Activated T-helper 1 cell treated with Interleukin-2 at 50 U/mL for 16 hours (primary cell): ENCODE data around the gene ASB4.
"Not testable (repeated sequence)": the region's sequence is repeated elsewhere in the genome, so short reads cannot be mapped to it uniquely, and the experiment has no call there.

Experiments used
- DNase-seq: peaks from one replicate; pipeline ENCODE4 v3.0.0-alpha.2; 2020; ENCODE audit warnings: low read depth

Gene ASB4

GRCh38 chr7:95478272-95479037, 7.3 kb upstream of the ASB4 start:
- DNase-seq: no peak

GRCh38 chr7:95479992-95480624, 5.6 kb upstream of the ASB4 start:
- no peak for DNase-seq

DNA sequence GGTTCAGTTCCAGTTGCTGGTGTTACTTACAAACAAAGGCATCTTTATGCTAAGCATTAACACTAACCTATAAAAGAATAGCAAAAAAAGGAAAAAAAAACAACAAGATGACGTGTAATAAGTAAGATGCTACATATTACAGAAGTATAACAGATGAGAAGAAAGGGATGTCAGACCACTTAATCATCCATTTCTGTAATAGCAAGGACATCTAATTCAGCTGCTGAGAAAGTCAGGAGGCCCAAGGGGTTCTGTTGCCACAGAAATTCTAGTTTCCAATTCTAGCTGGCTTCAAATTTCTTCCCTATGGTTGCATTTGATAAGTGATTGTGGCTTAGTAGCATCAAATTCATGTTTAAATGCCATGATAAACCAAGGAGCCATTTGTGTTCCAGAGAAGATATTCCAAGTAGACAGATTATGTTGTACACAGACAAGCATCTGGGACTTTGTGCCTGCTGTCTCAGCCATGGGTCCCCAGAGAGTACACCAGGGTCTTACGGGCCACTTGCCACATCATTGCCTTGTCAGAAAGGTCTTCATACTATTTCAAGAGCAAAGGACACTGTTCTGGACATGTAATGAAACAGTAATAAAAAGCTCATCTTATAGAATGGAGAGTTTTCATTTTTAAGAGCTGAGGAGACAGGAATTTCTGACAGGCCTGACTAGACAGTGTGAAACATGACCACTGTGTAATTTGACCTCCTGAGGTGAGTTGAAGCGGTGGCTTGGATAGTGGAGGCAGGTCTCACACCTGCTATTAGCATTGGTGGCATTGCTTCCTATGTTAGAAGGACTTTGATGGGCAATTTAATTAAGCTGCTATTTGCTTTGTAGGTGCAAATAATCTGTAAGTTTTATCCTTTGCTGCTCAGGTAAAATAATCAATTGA, 4.2 kb upstream of the ASB4 start:
- DNase-seq: no peak

GRCh38 chr7:95482424-95482823, 3.3 kb upstream of the ASB4 start:
- no peak for DNase-seq

GRCh38 chr7:95490231-95490762, 4.6 kb downstream of the ASB4 start:
- no peak for DNase-seq

GRCh38 chr7:95491201-95491600, 5.5 kb downstream of the ASB4 start:
- no peak for DNase-seq

DNA sequence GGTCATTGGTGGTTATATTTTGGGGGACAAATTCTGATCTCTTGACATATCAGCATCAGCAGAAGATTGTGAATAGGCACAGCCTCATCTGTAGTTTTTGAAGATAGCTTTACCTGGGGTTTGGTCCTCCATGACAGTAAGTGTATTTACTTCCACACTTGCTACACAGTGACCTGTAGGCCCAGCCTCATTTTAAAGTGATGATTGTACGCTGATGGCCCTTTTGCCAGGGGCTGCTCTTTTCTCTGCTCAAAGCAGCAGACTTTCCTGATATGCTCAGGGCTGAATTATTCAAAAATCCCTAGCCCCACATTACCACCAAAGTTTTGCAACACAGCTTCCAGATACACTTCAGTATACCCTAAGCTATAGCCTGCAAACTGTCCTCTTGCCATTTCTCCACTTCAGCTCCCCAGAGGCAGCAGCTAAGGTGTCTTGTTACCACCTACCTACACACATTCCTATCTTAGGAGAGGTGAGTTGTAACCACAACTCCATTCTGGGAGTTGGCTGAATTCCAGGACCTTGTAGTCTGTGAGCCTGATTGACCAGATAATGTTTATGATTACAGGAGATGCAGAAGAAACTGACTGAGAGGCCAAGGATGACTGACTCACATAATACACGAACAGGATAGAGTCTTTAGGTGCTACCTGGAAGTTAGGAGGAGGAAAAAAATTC, 6.0 kb downstream of the ASB4 start:
- no peak for DNase-seq

DNA sequence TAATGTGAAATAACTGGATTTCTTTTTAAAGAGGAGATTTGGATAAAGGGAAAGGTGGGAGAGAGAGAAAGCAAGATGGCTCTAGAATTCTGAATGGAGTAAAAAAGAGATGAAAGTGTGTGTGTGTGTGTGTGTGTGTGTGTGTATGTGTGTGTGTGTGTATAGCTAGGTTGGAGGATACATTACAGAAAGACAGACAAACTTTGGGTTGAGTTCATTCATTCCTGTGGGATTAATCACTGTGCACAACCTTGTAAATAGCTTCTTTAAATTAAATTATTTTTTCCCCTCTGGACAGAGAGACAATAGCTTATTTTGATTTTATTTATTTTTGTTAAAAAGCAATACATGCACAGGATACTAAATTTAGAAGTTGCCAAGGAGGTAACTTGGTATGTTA, 7.5 kb downstream of the ASB4 start:
- no peak for DNase-seq

DNA sequence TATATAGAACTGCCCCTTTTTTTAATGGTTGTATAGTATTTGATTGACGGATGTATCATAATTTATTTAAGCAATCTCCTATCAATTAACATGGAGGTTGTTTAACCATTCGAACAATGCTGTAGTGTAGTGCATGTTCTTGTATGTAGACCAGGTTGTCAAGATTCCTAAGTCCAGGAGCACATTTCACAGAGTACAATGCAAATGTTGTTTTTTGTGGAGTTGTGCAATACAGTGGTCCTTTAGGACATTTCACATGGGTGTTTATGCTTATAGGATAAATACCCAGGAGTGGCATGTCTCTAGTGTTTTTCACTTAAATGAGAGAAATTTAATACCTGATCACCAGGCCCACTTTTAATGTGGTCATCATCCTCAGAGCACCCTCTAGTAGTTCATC, 8.1 kb downstream of the ASB4 start:
- no peak for DNase-seq

DNA sequence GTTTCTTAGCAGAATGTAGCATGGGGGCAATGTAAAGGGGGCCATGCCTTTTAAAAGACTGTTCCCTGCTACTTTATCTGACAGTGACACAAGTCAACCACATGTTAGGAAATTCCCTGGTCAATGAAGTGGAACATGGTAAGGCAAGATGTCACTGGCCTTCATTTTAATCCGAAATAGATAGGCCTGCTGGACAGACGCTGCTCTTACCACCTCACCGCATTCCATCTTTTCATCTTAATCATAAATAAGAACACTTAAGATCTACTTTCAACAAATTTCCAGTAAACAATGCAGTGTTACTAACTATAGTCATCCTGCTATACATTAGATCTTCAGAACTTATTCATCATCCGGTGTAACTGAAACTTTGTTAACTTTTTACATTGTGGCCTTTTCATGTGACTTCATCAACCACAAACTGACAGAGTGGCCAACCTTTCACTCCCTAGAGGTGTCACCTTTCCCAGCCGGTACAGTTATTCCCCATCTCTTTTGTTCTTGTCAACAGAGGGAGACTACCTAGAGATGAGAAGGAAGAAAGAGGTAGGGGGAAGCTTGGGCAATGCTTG, 15.6 kb downstream of the ASB4 start:
- no peak for DNase-seq

GRCh38 chr7:95502403-95502802, 16.7 kb downstream of the ASB4 start:
- no peak for DNase-seq

GRCh38 chr7:95503271-95504131, 17.8 kb downstream of the ASB4 start:
- DNase-seq: no peak

DNA sequence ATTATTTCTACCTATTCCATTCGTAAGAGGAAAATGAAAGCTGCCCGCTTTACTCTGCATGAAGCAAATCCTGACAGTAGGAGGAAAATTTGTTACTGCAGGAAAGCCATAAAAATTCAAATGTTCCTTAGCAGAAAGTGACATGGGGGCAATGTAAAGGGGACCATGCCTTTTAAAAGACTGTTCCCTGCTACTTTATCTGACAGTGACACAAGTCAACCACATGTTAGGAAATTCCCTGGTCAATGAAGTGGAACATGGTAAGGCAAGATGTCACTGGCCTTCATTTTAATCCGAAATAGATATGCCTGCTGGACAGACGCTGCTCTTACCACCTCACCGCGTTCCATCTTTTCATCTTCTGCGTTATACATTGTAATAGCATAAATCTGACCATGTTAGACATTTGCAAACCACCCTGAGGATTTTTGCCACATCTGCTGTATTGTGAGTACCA, 18.4 kb downstream of the ASB4 start:
- not testable (repeated sequence) for DNase-seq

- DNase-seq: no peak
Observed at GRCh38 chr7:95508780-95509179, 23.0 kb downstream of the ASB4 start.

GRCh38 chr7:95509199-95509598, 23.5 kb downstream of the ASB4 start:
- DNase-seq: no peak

- DNase-seq: no peak
Observed at GRCh38 chr7:95511716-95512260, 26.0 kb downstream of the ASB4 start.

DNA sequence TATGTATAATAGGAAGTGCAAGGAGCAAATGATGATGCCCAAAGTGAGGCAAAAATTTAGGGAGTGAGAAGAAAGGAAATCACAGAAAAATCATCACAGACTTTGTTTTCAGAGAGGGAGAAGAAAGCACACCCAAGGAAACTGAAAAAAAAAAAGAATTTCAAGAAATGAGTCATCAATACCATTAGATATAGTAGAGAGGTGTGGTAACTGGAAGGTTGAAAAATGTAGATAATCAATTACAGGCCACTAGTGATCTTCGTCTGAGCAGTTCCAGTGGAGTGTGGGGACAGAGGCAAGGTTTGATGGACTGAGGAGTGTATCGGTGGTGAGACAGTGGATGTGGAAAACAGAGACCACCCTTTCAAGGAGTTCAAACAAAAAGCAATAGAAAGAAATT, 31.7 kb downstream of the ASB4 start:
- DNase-seq: no peak

GRCh38 chr7:95517870-95518269, 32.1 kb downstream of the ASB4 start:
- DNase-seq: no peak

DNA sequence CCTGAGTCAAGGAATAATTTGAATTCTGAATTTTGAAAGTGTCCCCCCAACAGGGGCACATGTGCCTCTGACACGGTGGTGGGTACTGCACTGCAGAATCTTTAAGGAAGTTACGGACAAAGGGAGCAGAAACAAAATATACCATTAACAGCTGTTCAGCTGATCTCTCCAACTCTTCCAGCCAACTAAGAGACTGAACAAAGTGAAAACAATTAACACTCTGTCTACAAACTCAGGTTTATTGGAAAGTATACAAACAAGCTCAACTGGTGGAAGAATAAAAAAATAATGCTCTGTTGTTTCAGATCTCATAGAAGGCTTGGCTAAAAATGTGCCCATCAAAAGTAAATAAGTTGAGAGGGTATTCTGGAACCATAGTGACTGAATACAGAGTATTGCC, 34.4 kb downstream of the ASB4 start:
- DNase-seq: no peak

DNA sequence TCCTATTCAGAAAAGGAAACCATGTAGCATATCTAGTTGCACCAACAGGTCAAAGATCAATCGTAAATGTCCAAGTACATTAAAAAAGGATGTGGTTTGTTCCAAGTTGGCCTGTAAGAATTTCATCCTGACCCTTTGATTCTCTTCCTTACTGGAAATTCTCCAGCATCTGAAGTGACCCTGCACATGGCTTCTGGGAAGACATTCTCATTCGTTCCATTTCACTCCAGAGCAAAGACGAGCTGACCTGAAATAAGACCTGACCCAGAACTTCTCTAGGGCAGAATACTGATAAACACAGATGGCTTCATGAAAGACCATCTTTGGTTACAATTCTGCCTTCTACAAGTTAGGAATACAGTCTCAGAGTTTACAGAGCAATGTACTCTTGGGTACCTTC, 39.8 kb downstream of the ASB4 start:
- DNase-seq: no peak
